Non-pigmented ciliary epithelial cell (primary cell): ENCODE results near the gene GNB1.
"Not testable (repeated sequence)": the region's sequence is repeated elsewhere in the genome, so short reads cannot be mapped to it uniquely, and the experiment has no call there.

Experiments used
- DNase-seq: peaks from one replicate; pipeline ENCODE4 v3.0.0-alpha.2; 2010; ENCODE audit warnings: low read depth

Gene GNB1

GRCh38 chr1:1889847-1890505, 911 bp downstream of the GNB1 start:
- no peak for DNase-seq

- no peak for DNase-seq
Observed at GRCh38 chr1:1889090-1889750, 1.7 kb downstream of the GNB1 start.

GRCh38 chr1:1883890-1884289, 7.0 kb downstream of the GNB1 start:
- not testable (repeated sequence) for DNase-seq

GRCh38 chr1:1883092-1883873, 7.6 kb downstream of the GNB1 start:
- DNase-seq: no peak

GRCh38 chr1:1881727-1882126, 9.2 kb downstream of the GNB1 start:
- no peak for DNase-seq

- DNase-seq: no peak
Observed at GRCh38 chr1:1880617-1881312, 10.1 kb downstream of the GNB1 start.

- DNase-seq: no peak
Observed at GRCh38 chr1:1879942-1880341, 10.9 kb downstream of the GNB1 start.

- DNase-seq: no peak
Observed at GRCh38 chr1:1877865-1878436, 12.9 kb downstream of the GNB1 start.

- no peak for DNase-seq
Observed at GRCh38 chr1:1876335-1876930, 14.5 kb downstream of the GNB1 start.

- DNase-seq: no peak
Observed at GRCh38 chr1:1875932-1876331, 15.0 kb downstream of the GNB1 start.

- DNase-seq: no peak
Observed at GRCh38 chr1:1874901-1875300, 16.0 kb downstream of the GNB1 start.

- no peak for DNase-seq
Observed at GRCh38 chr1:1873186-1873585, 17.7 kb downstream of the GNB1 start.

GRCh38 chr1:1872329-1872994, 18.4 kb downstream of the GNB1 start:
- no peak for DNase-seq

GRCh38 chr1:1869469-1869868, 21.4 kb downstream of the GNB1 start:
- DNase-seq: no peak

GRCh38 chr1:1867164-1867563, 23.7 kb downstream of the GNB1 start:
- DNase-seq: no peak

- no peak for DNase-seq
Observed at GRCh38 chr1:1862905-1863547, 27.9 kb downstream of the GNB1 start.

- DNase-seq: not testable (repeated sequence)
Observed at GRCh38 chr1:1861761-1862310, 29.1 kb downstream of the GNB1 start.

- DNase-seq: no peak
Observed at GRCh38 chr1:1861339-1861730, 29.6 kb downstream of the GNB1 start.

- DNase-seq: not testable (repeated sequence)
Observed at GRCh38 chr1:1859970-1860697, 30.8 kb downstream of the GNB1 start.
